Measurements from ENCODE around the gene RPS28. TPM values are rescaled to one million over a fixed set of nuclear protein-coding genes. Genes with fewer than 3 reads are reported as not detected.

RPS28 gene
- total RNA-seq (2022; extraction: Qiagen RNA extraction; ENCODE audit: low read depth), result 394 to 871 TPM (median 794 TPM) in 5 replicates

DNA sequence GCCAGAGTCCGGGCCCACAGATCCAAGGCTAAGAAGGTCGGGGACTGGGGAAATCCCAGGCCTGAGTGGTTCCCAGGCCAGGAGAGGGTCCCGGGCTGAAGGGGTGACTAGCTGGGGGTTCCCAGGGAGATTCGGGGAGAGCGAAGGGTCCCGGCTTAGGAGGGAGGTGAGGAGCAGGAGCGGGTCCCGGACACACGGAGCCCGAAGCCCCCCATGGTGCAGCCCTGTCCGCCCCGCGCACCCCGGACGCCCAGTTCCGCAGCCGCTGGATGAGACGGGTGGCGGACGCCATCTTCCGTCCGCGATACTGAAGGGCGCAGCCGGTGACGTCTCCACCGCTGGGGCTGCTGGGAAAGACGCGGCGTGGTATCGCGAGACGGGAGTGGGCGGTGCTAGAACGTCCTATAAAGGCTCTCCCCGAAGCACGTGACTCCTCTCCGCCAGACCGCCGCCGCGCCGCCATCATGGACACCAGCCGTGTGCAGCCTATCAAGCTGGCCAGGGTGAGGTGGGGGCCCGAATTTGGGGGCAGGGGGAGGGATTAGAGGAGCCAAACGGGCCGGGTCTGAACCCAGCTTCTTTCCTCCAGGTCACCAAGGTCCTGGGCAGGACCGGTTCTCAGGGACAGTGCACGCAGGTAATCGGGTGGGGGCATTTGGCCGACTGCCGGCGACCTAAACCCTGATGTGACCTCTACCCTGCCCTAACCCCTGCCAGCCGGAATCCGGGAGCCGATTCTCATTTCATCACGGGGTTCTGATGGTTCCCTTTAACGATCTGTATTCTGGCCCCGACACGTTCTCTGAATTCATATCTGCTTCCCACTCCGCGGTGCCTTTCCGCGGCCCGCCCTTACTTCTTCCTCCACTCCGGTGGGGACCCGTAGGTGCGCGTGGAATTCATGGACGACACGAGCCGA lies at the start of gene RPS28, which contains the start of gene NDUFA7:
TSS of gene RPS28 (plus strand) at position 430 of the 919 bp plus-strand sequence. CDS start at position 465, 35 bp downstream.
TSS of gene NDUFA7 (minus strand) at position 309 of the 919 bp plus-strand sequence. CDS start at position 292, 17 bp downstream.

DNA sequence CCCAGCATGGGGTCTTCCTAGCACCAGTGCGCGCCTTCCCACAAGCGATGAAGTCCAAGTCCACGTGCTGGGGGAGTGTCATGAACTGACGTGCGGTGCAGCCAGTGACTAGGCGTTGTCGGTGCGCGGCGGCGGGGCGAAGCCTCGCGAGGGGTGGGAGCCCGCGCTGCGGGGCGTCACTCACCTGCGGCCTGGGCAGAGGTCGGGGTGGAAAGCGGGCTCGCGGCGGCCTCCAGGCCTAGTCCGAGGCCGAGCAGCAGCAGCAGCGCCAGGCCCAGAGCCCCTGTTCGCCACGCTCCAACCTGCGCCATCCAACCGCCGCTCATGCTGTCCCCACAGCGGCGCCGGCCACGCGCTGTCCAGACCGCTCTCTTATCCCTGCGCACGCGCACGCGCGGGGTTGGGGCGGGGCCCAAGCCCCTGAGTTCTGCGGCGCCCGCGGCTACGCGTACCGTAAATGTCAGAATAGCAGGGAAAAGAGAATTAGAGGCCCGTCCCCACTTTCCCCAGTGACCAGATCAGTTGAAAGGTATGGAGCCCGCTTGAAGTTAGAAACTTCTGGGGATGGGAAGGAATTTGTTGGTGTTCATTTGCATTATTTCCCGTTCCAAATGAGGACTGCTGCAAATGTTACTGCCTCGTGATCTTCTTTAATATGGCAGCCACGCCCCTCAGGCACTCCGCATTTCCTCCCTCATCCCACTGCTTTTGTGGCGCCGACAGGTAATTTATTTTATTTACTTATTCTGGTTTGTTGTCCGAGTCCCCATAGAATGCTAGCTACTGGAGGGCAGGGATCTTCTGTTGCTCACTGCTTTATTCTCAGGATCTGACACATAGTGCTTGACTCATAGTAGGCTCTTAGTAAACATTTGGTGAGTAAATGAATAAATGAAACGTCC lies 13.1 kb upstream of the RPS28 start, which contains the start of gene CD320:
TSS of gene CD320 (minus strand) at position 394 of the 902 bp plus-strand sequence. CDS start at position 326, 68 bp downstream.

DNA sequence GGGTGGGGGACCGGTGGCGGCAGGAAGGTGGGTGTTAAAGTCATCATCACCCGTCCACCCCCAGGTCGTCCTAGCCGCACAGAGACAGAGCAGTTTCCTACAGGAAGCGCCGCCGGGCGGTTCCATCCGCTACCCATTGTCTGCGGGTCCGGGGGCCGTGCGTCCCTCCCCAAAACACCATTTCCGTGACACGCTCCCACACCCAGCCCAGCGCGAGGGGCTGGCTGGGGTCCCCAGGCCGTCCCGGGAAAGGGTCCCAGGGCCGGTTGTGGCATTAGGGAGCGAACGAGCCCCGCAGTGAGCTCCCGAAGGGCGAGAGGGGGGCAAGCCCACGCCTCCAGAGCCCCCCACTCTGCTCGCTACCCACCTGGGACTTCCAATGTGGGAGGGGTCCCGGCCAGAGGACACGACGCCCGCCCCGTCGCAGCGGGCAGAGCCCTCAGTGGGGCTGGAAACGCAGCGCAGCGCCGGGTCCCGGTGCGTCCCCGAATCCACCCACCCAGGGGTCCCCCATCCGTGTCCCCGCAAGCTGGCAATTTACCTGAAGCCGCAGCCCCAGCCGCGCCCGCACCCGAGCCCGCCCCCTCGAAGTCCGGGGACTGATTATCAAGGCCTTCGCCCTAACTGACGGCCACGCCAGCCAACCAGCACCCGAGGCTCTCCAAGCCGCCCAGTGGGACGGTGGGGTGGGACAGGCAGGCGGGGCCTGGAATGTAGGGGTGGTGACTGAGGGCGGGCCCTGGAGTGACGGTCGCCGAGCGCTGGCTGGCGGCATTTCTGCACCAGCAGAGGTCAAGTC lies 21.6 kb downstream of the RPS28 start, which contains the start of gene KANK3:
TSS of gene KANK3 (minus strand) at position 579 of the 799 bp plus-strand sequence. CDS start 5,434 bp downstream, outside the sequence.

DNA sequence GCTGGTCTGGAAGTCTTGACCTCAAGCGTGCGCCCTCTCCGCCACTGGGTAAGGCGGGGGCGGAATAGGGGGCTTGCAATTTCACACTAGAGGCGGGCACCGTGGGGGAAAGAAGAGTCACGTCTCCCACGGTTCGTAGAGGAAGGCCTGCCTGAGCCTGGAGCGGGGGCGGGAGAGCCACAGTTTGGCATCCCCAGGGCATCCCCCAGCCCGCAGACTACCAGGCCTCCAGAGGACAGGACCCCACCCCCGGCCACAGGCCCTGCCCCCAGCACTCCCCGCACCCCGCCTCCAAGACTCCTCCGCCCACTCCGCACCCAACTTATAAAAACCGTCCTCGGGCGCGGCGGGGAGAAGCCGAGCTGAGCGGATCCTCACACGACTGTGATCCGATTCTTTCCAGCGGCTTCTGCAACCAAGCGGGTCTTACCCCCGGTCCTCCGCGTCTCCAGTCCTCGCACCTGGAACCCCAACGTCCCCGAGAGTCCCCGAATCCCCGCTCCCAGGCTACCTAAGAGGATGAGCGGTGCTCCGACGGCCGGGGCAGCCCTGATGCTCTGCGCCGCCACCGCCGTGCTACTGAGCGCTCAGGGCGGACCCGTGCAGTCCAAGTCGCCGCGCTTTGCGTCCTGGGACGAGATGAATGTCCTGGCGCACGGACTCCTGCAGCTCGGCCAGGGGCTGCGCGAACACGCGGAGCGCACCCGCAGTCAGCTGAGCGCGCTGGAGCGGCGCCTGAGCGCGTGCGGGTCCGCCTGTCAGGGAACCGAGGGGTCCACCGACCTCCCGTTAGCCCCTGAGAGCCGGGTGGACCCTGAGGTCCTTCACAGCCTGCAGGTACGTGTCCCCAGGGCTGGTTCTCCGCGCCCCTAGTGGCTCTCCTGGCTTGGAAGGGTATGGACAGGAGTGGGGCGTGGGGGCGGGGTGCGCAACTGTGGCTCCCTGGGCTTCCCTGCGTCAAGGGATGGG lies 42.8 kb downstream of the RPS28 start, which contains the start of gene ANGPTL4:
TSS of gene ANGPTL4 (plus strand) at position 353 of the 969 bp plus-strand sequence. CDS start at position 520, 167 bp downstream.

Other genes with a start within 250 kb of the RPS28 start
- not detected in 5 replicates for gene FBN3, start 171.9 kb upstream of the RPS28 start, total RNA-seq (2022; extraction: Qiagen RNA extraction; ENCODE audit: low read depth)
- gene CERS4, start 112.1 kb upstream of the RPS28 start, total RNA-seq (2022; extraction: Qiagen RNA extraction; ENCODE audit: low read depth), result 3.5 to 4.0 TPM (median 3.7 TPM) in 5 replicates
- 45.0 to 102 TPM (median 92.5 TPM) in 5 replicates for gene CD320, start 13.1 kb upstream of the RPS28 start, total RNA-seq (2022; extraction: Qiagen RNA extraction; ENCODE audit: low read depth)
- 21.4 to 98.3 TPM (median 89.2 TPM) in 5 replicates for gene NDUFA7, start 121 bp upstream of the RPS28 start, total RNA-seq (2022; extraction: Qiagen RNA extraction; ENCODE audit: low read depth)
- 2.3 to 6.6 TPM (median 6.0 TPM) in 5 replicates for gene KANK3, start 21.8 kb downstream of the RPS28 start, total RNA-seq (2022; extraction: Qiagen RNA extraction; ENCODE audit: low read depth)
- gene ANGPTL4, start 42.7 kb downstream of the RPS28 start, total RNA-seq (2022; extraction: Qiagen RNA extraction; ENCODE audit: low read depth), result 297 to 524 TPM (median 412 TPM) in 5 replicates
- 86.6 to 98.4 TPM (median 92.1 TPM) in 5 replicates for gene RAB11B, start 68.9 kb downstream of the RPS28 start, total RNA-seq (2022; extraction: Qiagen RNA extraction; ENCODE audit: low read depth)
- 13.8 to 22.7 TPM (median 16.4 TPM) in 5 replicates for gene MARCHF2, start 91.8 kb downstream of the RPS28 start, total RNA-seq (2022; extraction: Qiagen RNA extraction; ENCODE audit: low read depth)
- gene HNRNPM, start 123.5 kb downstream of the RPS28 start, total RNA-seq (2022; extraction: Qiagen RNA extraction; ENCODE audit: low read depth), result 247 to 299 TPM (median 251 TPM) in 5 replicates
- gene PRAM1, start 181.1 kb downstream of the RPS28 start, total RNA-seq (2022; extraction: Qiagen RNA extraction; ENCODE audit: low read depth), result 0.19 to 0.27 TPM (median 0.25 TPM) in 3 of 5 replicates, not detected in the others
- 14.2 to 21.2 TPM (median 19.7 TPM) in 5 replicates for gene ZNF414, start 192.7 kb downstream of the RPS28 start, total RNA-seq (2022; extraction: Qiagen RNA extraction; ENCODE audit: low read depth)